Measurements from ENCODE around the gene CHKB. TPM values are rescaled to one million over a fixed set of nuclear protein-coding genes. Genes with fewer than 3 reads are reported as not detected.

The CHKB gene
- total RNA-seq, 2 experiments from 2014 or later: 55.6 to 60.3 TPM

DNA sequence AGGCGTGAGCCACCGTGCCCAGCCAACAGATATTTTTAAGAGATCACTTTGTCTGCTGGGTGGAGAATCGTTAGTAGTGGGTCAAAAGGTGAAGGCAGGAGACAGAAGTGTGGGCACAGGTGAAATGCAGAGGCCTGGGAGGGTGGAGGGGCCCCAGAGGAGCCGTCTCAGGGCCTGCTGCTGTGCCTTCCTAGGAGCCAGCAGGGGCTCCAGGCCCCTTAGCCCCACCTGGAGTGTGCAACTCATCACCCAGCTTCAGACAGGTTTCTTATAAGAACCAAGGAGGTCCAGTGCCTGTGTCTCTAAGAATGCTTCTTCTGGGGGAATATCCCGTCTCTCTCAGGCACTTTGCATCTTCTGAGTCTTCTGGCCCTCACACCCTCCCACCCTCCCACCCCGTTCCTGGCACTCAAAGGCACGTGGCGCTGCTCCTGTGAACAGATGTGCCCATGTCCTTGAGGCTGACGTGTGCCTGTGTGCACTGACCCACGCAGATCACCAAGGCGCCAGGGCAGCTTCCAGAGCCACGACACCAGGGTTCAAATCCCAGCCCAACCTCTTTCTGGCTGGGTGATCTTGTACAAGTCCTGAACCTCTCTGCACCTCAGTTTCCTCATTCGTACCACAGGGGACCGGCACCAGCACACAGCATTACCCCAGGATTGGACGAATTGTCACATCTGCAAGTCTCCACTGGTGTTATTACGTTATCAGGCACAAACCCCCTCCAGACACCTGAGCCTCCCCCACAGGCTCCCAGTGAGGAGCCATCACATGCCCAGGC, 41.9 kb upstream of the CHKB start:
- H3K27ac Mint-ChIP-seq: peak overlapping the region; percentile 52

DNA sequence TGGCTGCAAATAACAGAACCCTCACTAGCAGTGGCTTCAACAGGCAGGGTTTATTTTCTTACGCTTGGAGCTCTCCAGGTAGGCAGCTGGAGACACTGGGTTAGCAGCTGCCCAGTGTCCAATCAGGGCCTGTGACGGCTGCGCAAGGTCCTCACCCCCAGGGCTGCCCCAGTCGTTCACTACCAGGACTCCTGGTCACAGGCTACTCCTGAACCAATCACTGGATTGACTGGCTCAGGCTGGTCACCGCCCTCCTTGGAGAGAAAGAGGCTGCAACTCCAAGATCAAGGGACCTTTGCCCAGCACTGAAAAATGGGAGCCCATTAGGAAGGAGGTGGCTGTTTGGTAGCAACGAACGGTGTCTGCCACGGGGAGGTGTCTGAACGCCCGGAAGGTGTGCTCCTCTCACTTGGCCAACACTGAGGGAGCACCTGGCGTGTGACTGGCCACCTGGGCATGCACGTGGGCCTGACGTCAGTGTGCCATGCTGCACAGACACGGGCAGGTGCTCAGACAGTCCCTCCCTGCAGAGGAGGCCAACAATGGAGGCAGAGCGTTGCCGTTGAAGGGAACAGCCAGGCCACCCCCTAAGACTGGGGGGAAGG, 40.2 kb upstream of the CHKB start:
- intact Hi-C loops (cut with micrococcal nuclease): no loop called here
- DNase-seq (no peak), ATAC-seq (no peak)
- no peaks in the 10 kb centered on the region for H3K9me3 Mint-ChIP-seq
- H3K4me1 Mint-ChIP-seq (ENCODE audit: low read depth): peaks cover 40% of the 10 kb centered on the region
- CTCF ChIA-PET: interaction anchor here (2.2 to 4.6 kb wide), 2 partner anchors 91 to 97 kb away, joined by 7 to 67 read pairs; partner anchors contain the start of gene SCO2
- peaks cover 2% of the 10 kb centered on the region for H3K36me3 Mint-ChIP-seq (ENCODE audit: low read depth)
- TF ChIP-seq CTCF (IDR thresholded peaks at IDR 0.05): no peak
- POLR2A ChIA-PET: interaction anchor here (1.6 to 3.3 kb wide), 4 partner anchors 41 to 97 kb away, joined by 5 to 34 read pairs (median 22); partner anchors contain the start of genes CHKB and SCO2
- peak overlapping the region; percentile 99 for H3K27ac Mint-ChIP-seq
- no peaks in the 10 kb centered on the region for H3K27me3 Mint-ChIP-seq
- H3K4me3 Mint-ChIP-seq: peak overlapping the region; percentile 84

More for the DNA sequence above, 41.9 kb upstream of the CHKB start:
- ATAC-seq (no peak), DNase-seq (no peak)
- ChIA-PET CTCF (no interaction called here), POLR2A (interaction anchor here (0.8 to 1.1 kb wide), 2 partner anchors 85 to 99 kb away, joined by 4 read pairs; partner anchors contain the start of gene SCO2)
- intact Hi-C loops (cut with micrococcal nuclease): no loop called here
- H3K4me3 Mint-ChIP-seq: no peak overlapping the region
- H3K9me3 Mint-ChIP-seq: no peaks in the 10 kb centered on the region
- TF ChIP-seq CTCF (IDR thresholded peaks at IDR 0.05): no peak
- no peaks in the 10 kb centered on the region for H3K27me3 Mint-ChIP-seq
- peaks cover 2% of the 10 kb centered on the region for H3K36me3 Mint-ChIP-seq (ENCODE audit: low read depth)
- peaks cover 46% of the 10 kb centered on the region for H3K4me1 Mint-ChIP-seq (ENCODE audit: low read depth)

DNA sequence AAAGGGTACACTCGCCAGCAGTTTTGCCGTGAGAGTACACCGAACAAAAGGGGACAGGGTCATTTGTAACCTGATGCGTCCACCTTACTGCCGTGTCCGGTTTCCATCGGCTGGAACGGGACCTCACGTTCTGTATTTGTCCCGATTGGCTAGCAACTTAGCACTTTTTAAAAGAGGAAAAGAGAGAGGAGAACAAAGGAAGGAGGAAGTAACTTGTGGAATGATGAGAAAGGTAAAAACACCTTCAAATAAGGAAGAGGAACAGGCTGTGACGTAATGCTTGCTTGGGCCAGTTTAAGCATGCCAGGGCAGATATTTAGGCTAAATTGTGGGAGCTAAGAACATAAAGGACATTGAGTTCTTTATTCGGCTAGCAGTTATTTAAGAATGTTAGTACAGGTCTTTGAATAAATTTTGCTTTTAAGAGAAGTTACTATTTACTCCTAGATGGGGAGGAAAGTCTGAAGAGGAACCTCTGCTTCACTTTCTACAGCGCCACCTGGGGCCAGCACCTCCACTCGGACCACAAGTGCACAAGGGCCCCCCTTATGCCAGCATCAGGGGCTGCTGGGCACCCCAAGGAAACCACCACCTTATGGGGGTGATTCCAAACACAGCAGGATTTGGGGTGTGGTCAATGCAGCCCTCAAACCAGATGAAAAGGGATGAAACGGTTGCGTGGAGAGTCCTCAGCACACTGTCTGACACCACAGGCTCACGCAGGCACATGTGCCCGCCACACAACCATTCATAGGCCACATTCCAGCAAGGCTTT, 39.5 kb upstream of the CHKB start:
- DNase-seq (peak; percentile 71), ATAC-seq (no peak)
- ChIA-PET CTCF (interaction anchor here (1.2 to 4.6 kb wide), 16 partner anchors 10 to 371 kb away, joined by 3 to 67 read pairs (median 7); partner anchors contain the start of genes HDAC10, SCO2, SYCE3 and TYMP), POLR2A (interaction anchor here (0.9 to 3.3 kb wide), 16 partner anchors 8 to 155 kb away, joined by 3 to 34 read pairs (median 6); partner anchors contain the start of genes CHKB, KLHDC7B, LMF2 and NCAPH2)
- H3K27me3 Mint-ChIP-seq: no peaks in the 10 kb centered on the region
- H3K9me3 Mint-ChIP-seq: no peaks in the 10 kb centered on the region
- peak; percentile 44 for TF ChIP-seq CTCF (IDR thresholded peaks at IDR 0.05)
- H3K4me3 Mint-ChIP-seq: peak overlapping the region; percentile 84
- H3K36me3 Mint-ChIP-seq (ENCODE audit: low read depth): peaks cover 2% of the 10 kb centered on the region
- intact Hi-C loops (cut with micrococcal nuclease): loop anchor here (2.0 kb wide), 1 partner anchor 83 kb away; no protein-coding TSS in a partner anchor
- H3K27ac Mint-ChIP-seq: peak overlapping the region; percentile 99
- H3K4me1 Mint-ChIP-seq (ENCODE audit: low read depth): peaks cover 40% of the 10 kb centered on the region

- Mint-ChIP-seq H3K9me3 (no peaks in the 10 kb centered on the region), H3K36me3 (ENCODE audit: low read depth) (peaks cover 2% of the 10 kb centered on the region), H3K4me1 (ENCODE audit: low read depth) (peaks cover 35% of the 10 kb centered on the region), H3K27me3 (no peaks in the 10 kb centered on the region), H3K27ac (peak overlapping the region; percentile 99), H3K4me3 (peak overlapping the region; percentile 84)
- peak; percentile 76 for DNase-seq
- TF ChIP-seq CTCF (IDR thresholded peaks at IDR 0.05): no peak
- ChIA-PET CTCF (interaction anchor here (1.0 to 4.6 kb wide), 38 partner anchors 9 to 380 kb away, joined by 3 to 67 read pairs (median 4); partner anchors contain the start of genes HDAC10, SCO2, SYCE3 and TYMP), POLR2A (interaction anchor here (0.6 to 3.3 kb wide), 23 partner anchors 9 to 295 kb away, joined by 3 to 34 read pairs (median 5); partner anchors contain the start of genes CHKB, DENND6B, KLHDC7B and LMF2)
- intact Hi-C loops (cut with micrococcal nuclease): loop anchor here (2.0 kb wide), 1 partner anchor 83 kb away; no protein-coding TSS in a partner anchor
- peak; percentile 69 for ATAC-seq
These were observed 38.8 kb upstream of the CHKB start for GRCh38 chr22:50621356-50621880.

All from activated CD8-positive, alpha-beta T cell treated with anti-CD3 and anti-CD28 coated beads for 36 hours (primary cell).